NCI-H69 (cell line): ENCODE results near the gene PTPRM.

Experiments
- DNase-seq: peaks from one replicate; lab custom pipeline; 2025; lab: John Stamatoyannopoulos, UW

PTPRM gene

GRCh38 chr18:8005870-8006569 is 438.9 kb downstream of the PTPRM start:
- DNase-seq = peak; percentile 32

DNA sequence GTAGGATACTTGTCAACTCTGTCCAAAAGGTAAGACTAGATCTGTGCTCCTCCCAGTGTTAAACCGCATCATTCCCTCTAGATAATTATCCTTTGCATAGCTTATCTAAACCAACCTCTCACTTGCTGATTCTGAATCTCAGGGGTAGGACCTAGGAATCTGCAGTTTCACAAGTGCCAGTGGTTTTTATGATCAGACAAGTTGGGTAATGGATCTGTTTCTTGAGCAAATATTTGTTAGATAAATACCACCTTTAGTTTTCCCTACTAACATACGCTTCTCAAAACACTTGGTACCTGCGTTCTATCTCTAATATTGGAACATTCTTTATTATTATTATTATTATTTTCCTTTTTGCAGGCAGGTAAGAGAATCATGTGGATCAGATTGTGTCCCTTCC is 439.9 kb downstream of the PTPRM start:
- DNase-seq = peak; percentile 34

- peak; percentile 75 for DNase-seq
Observed at GRCh38 chr18:8008033-8008432, 440.9 kb downstream of the PTPRM start.

DNA sequence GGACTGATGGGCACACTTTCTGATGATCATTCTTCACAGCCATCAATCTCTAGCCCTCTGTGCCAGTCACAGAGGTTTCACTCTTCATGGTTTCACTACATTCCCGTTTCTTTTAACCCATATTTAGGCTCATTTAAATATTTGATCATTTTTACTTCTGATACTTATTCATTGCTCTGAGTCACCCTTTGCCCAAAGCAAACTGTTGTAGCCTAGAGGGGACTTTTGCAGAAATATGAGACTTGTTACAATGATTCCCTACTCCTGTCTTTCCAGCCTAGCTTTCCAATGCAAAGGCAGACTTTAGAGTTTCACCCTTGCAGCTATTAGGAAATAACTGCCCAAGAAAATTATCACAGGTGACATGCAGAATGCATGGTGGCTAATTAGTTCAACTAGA is 444.2 kb downstream of the PTPRM start:
- DNase-seq = no peak

DNA sequence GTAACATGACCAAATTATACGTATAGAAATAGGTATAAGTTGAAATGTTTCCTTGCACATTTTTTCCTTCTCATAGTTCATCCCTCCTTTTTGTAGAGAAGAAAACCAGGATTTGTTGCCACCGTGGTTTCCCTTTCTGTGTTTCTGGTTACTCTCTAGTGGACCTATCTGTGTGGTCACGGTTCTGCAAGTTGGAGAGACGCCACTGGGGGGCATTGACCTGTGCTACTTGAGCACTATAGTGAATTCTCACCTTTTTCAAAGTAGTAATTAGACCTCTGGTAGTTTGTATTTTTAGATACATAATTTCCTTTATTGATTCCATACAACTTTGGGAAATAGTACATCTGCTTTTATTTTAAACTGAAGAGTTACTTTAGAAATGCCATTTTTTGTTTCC is 444.8 kb downstream of the PTPRM start:
- peak; percentile 23 for DNase-seq

DNA sequence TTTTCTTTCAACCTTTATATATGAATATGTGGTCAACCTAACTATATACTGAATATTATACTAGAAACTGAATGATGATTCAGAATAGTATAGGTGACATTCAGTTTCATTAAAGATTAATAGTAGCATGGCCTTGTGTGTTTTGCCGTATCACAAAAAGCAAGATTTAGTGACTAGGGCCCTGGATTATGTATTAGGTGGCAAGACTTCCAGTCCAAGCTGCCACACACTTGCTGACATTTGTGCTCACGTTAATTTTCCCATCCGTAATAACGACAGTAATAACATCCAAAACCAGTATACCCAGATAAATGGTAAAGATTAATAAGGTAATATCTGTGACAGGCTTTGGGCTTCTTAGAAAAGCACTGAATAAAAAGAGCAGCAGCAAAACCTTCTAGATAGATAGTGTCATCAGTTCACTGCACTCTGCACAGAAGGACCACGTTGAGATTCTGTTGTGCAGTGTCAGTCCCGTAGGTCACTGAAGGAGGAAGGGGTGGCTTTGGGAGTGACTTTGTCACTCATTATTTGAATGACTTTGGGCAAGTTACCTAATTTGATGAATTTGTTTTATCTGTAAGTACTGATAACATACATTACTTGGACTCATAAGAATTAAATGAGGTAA is 451.7 kb downstream of the PTPRM start:
- no peak for DNase-seq

GRCh38 chr18:8019600-8019999 is 452.5 kb downstream of the PTPRM start:
- DNase-seq = no peak

GRCh38 chr18:8020132-8020846 is 453.2 kb downstream of the PTPRM start:
- DNase-seq = no peak

GRCh38 chr18:8029061-8029460 is 461.9 kb downstream of the PTPRM start:
- DNase-seq = no peak

- DNase-seq = no peak
Observed at GRCh38 chr18:8029731-8030130, 462.6 kb downstream of the PTPRM start.

- no peak for DNase-seq
Observed at GRCh38 chr18:8030201-8030600, 463.1 kb downstream of the PTPRM start.

- DNase-seq = no peak
Observed at GRCh38 chr18:8031496-8031895, 464.4 kb downstream of the PTPRM start.

- DNase-seq = no peak
Observed at GRCh38 chr18:8034674-8035073, 467.6 kb downstream of the PTPRM start.

- peak; percentile 37 for DNase-seq
Observed at GRCh38 chr18:8036551-8036950, 469.4 kb downstream of the PTPRM start.

DNA sequence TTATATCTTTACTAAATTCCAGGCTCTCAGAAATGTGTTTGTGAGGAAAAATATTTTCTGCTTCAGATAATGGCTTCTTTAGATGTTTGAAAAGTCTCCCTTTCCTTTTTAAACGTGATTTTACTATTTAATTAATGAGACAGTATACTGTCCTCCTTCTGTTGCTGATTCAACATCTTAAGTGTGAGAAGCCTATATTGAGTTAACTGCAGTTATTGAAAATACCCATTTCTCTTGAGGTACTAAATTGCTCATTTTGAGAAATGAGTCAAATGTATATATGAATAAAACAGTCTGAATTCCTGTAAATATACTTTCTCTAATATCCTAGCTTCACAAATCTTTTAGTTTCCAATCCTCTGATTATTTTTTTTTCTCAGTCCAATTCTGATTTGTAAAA is 470.2 kb downstream of the PTPRM start:
- no peak for DNase-seq

- no peak for DNase-seq
Observed at GRCh38 chr18:8040021-8040420, 472.9 kb downstream of the PTPRM start.

- peak; percentile 51 for DNase-seq
Observed at GRCh38 chr18:8041526-8042111, 474.5 kb downstream of the PTPRM start.

- no peak for DNase-seq
Observed at GRCh38 chr18:8044004-8044403, 476.9 kb downstream of the PTPRM start.

GRCh38 chr18:8045160-8045883 is 478.2 kb downstream of the PTPRM start:
- no peak for DNase-seq

- DNase-seq = no peak
Observed at GRCh38 chr18:8045884-8046281, 478.8 kb downstream of the PTPRM start.

- DNase-seq = no peak
Observed at GRCh38 chr18:8046441-8046840, 479.3 kb downstream of the PTPRM start.

DNA sequence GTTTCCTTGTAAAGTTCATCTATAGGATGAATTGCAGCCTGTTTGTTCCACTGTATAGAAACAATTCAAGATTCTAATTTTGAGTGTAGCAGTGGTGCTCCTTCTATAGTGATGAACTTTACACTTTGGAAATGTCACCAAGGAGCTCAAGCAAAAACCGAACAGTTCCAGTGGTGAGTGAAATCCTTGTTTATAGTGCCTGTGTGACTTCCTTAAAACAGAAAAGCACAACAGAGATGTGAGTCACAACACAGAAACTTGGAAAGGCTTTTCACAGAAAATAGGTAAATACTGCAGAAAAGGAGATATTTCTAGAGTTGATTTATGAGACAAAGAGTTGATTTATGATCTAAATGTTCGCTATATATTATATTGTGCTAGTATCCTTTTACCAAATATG is 482.0 kb downstream of the PTPRM start:
- no peak for DNase-seq
